H1 (cell line): Measurements from ENCODE around the gene CRYBB1. TPM values are rescaled to one million over a fixed set of nuclear protein-coding genes. Genes with fewer than 3 reads are reported as not detected.

Experiments used
- CTCF ChIA-PET: fragments of 300-600 bp; sonication (Branson Sonifier 250); formaldehyde crosslinking; loops from one replicate; lab custom pipeline; 2021; ENCODE audit not compliant: partially characterized antibody; lab: Charles Lee
- POLR2A ChIA-PET: fragments of 300-600 bp; sonication (Branson Sonifier 250); formaldehyde crosslinking; loops from one replicate; lab custom pipeline; 2021; ENCODE audit warnings: inconsistent platforms; ENCODE audit not compliant: partially characterized antibody; lab: Charles Lee
- DNase-seq, 2 experiments: peaks; one replicate each; pipeline versions ENCODE4 v3.0.0 to v3.0.0-alpha.2; 2010 to 2022; ENCODE audit warnings: low spot score in 2 of 2, low read depth in 1 of 2, mixed read lengths in 1 of 2
- FAIRE-seq: peaks from 2 replicates; lab custom pipeline; 2011; peaks lifted over from hg19 to GRCh38; lab: Jason Lieb, UNC
- H2AFZ ChIP-seq: 2 replicates; pipeline ENCODE4 v1.8.1; 2012; ENCODE audit warnings: low read length, inconsistent platforms
- H2AK5ac ChIP-seq: 2 replicates; pipeline ENCODE4 v1.6.1; 2013; ENCODE audit warnings: low read depth, low read length
- H2BK120ac ChIP-seq: replicated peaks from 2 replicates; pipeline ENCODE3; 2013; ENCODE audit warnings: low read depth, low read length, inconsistent platforms
- H2BK12ac ChIP-seq: 2 replicates; pipeline ENCODE4 v1.6.1; 2013; ENCODE audit warnings: low read depth, low read length
- H2BK15ac ChIP-seq: 2 replicates; pipeline ENCODE4 v1.6.1; 2013; ENCODE audit warnings: low read length
- H2BK20ac ChIP-seq: 2 replicates; pipeline ENCODE4 v1.6.1; 2013; ENCODE audit warnings: low read length
- H2BK5ac ChIP-seq: 2 replicates; pipeline ENCODE4 v1.6.1; 2013; ENCODE audit warnings: low read depth, low read length
- H3K14ac ChIP-seq: 2 replicates; pipeline ENCODE4 v1.6.1; 2013; ENCODE audit warnings: inconsistent platforms; ENCODE audit not compliant: insufficient read length
- H3K18ac ChIP-seq: 2 replicates; pipeline ENCODE4 v1.6.1; 2013; ENCODE audit warnings: low read length; ENCODE audit errors: extremely low read depth
- H3K23ac ChIP-seq: 2 replicates; pipeline ENCODE4 v1.6.1; 2013; ENCODE audit warnings: inconsistent platforms; ENCODE audit not compliant: insufficient read length
- H3K23me2 ChIP-seq: 2 replicates; pipeline ENCODE4 v1.6.1; 2013; ENCODE audit warnings: low read depth, low read length
- H3K27ac ChIP-seq: 2 replicates; pipeline ENCODE4 v1.6.1; 2011; ENCODE audit warnings: low read depth, low read length, inconsistent platforms
- H3K27me3 ChIP-seq, 4 experiments: replicated peaks in 1 of 4; 1 replicate in 1 of 4; 2 replicates in 3 of 4; pipeline versions ENCODE4 v1.6.1 to v1.8.1; 2011 to 2013; ENCODE audit warnings: low read length in 3 of 4, mild to moderate bottlenecking in 3 of 4, inconsistent platforms in 2 of 4, mixed read lengths in 2 of 4, moderate library complexity in 1 of 4; ENCODE audit not compliant: control insufficient read depth in 3 of 4, insufficient read depth in 3 of 4; ENCODE audit errors: extremely low read depth in 1 of 4
- H3K36me3 ChIP-seq, 4 experiments: 2 replicates each; pipeline versions ENCODE4 v1.6.1 to v1.8.1; 2011 to 2013; ENCODE audit warnings: mild to moderate bottlenecking in 4 of 4, low read length in 3 of 4, moderate library complexity in 2 of 4, control low read depth in 1 of 4, inconsistent platforms in 1 of 4; ENCODE audit not compliant: insufficient read depth in 4 of 4, control insufficient read depth in 2 of 4
- H3K4ac ChIP-seq: replicated peaks from 2 replicates; pipeline ENCODE3; 2013; ENCODE audit warnings: low read length, low read depth, mixed read lengths, inconsistent platforms; ENCODE audit not compliant: insufficient read length
- H3K4me1 ChIP-seq, 4 experiments: replicated peaks in 1 of 4; 1 replicate in 1 of 4; 2 replicates in 3 of 4; pipeline versions ENCODE4 v1.6.1 to v1.8.1; 2011 to 2013; ENCODE audit warnings: low read length in 3 of 4, inconsistent platforms in 2 of 4, mixed read lengths in 1 of 4; ENCODE audit not compliant: insufficient read depth in 4 of 4, control insufficient read depth in 3 of 4
- H3K4me2 ChIP-seq, 2 experiments: 2 replicates each; pipeline versions ENCODE4 v1.6.1 to v1.8.1; 2011 to 2013; ENCODE audit warnings: low read depth in 2 of 2, low read length in 2 of 2, control low read depth in 1 of 2, inconsistent platforms in 1 of 2, mild to moderate bottlenecking in 1 of 2; ENCODE audit not compliant: insufficient read depth in 1 of 2
- H3K4me3 ChIP-seq, 4 experiments: fragments of 200-600, 300-600 bp in 1 of 4; sonication (generic), shearing (Covaris generic), sonication (Bioruptor Twin) in 1 of 4; 2 replicates each; pipeline versions ENCODE4 v1.5.1 to v1.8.1; 2011 to 2016; ENCODE audit warnings: low read length in 4 of 4, low read depth in 3 of 4, control low read depth in 2 of 4, inconsistent platforms in 2 of 4, mild to moderate bottlenecking in 2 of 4, mixed read lengths in 1 of 4, moderate library complexity in 1 of 4; ENCODE audit not compliant: insufficient read depth in 2 of 4; ENCODE audit errors: extremely low read depth in 1 of 4
- H3K56ac ChIP-seq: replicated peaks from 2 replicates; pipeline ENCODE3; 2013; ENCODE audit warnings: low read depth, mild to moderate bottlenecking, mixed read lengths, low read length, inconsistent platforms; ENCODE audit not compliant: insufficient read length
- H3K79me1 ChIP-seq: 2 replicates; pipeline ENCODE4 v1.6.1; 2013; ENCODE audit warnings: low read depth, low read length, control low read depth
- H3K79me2 ChIP-seq, 2 experiments: 2 replicates each; pipeline versions ENCODE4 v1.6.1 to v1.8.1; 2012 to 2013; ENCODE audit warnings: low read length in 2 of 2, mild to moderate bottlenecking in 2 of 2, inconsistent platforms in 1 of 2; ENCODE audit not compliant: insufficient read depth in 2 of 2, control insufficient read depth in 1 of 2
- H3K9ac ChIP-seq, 4 experiments: replicated peaks in 1 of 4; 1 replicate in 1 of 4; 2 replicates in 3 of 4; pipeline versions ENCODE4 v1.6.1 to v1.8.1; 2011 to 2013; ENCODE audit warnings: low read depth in 3 of 4, low read length in 3 of 4, control low read depth in 2 of 4, mild to moderate bottlenecking in 2 of 4, moderate library complexity in 2 of 4, inconsistent platforms in 1 of 4; ENCODE audit errors: extremely low read depth in 1 of 4
- H3K9me3 ChIP-seq, 2 experiments: 2 replicates each; pipeline versions ENCODE4 v1.6.1 to v1.8.1; 2012 to 2013; ENCODE audit warnings: mild to moderate bottlenecking in 2 of 2, moderate library complexity in 2 of 2, control low read depth in 1 of 2, inconsistent platforms in 1 of 2, low read depth in 1 of 2, low read length in 1 of 2, mixed read lengths in 1 of 2; ENCODE audit not compliant: insufficient read depth in 2 of 2
- H4K20me1 ChIP-seq, 2 experiments: replicated peaks in 1 of 2; 2 replicates each; pipeline versions ENCODE3 to v1.8.1; 2011 to 2013; ENCODE audit warnings: inconsistent platforms in 2 of 2, low read length in 2 of 2, mild to moderate bottlenecking in 1 of 2; ENCODE audit not compliant: insufficient read depth in 2 of 2, control insufficient read depth in 1 of 2
- H4K5ac ChIP-seq: 2 replicates; pipeline ENCODE4 v1.6.1; 2013; ENCODE audit warnings: low read length, low read depth, mixed read lengths, inconsistent platforms; ENCODE audit not compliant: insufficient read length
- H4K8ac ChIP-seq: 2 replicates; pipeline ENCODE4 v1.8.0; 2013; ENCODE audit warnings: mild to moderate bottlenecking, moderate library complexity, low read length, inconsistent platforms; ENCODE audit not compliant: insufficient read depth; ENCODE audit errors: extremely low read depth
- H4K91ac ChIP-seq: replicated peaks from 2 replicates; pipeline ENCODE3; 2013; ENCODE audit warnings: low read length, mixed read lengths, inconsistent platforms; ENCODE audit not compliant: insufficient read length
- ATF3 ChIP-seq: IDR thresholded peaks from 2 replicates; pipeline ENCODE4 v1.6.1; 2011; ENCODE audit warnings: low read depth, mild to moderate bottlenecking, low read length; ENCODE audit not compliant: insufficient read depth
- BACH1 ChIP-seq: IDR thresholded peaks from 2 replicates; pipeline ENCODE4 v1.6.1; 2012; ENCODE audit warnings: low read length, improper control_type of control experiment
- CBX5 ChIP-seq: fragments of 300-800, 300-1000 bp; sonication (generic); IDR thresholded peaks from 2 replicates; pipeline ENCODE4 v1.7.1; 2016; ENCODE audit warnings: antibody characterized with exemption, low read length, low read depth
- GTF2F1 ChIP-seq: IDR thresholded peaks from 2 replicates; pipeline ENCODE4 v1.6.1; 2012; ENCODE audit warnings: low read depth, low read length, improper control_type of control experiment, borderline replicate concordance
- MAFK ChIP-seq: IDR thresholded peaks from 2 replicates; pipeline ENCODE4 v1.6.1; 2012; ENCODE audit warnings: low read depth, mild to moderate bottlenecking, improper control_type of control experiment, low read length
- NRF1 ChIP-seq: IDR thresholded peaks from 2 replicates; pipeline ENCODE4 v1.6.1; 2011; ENCODE audit warnings: mild to moderate bottlenecking, low read depth, low read length, improper control_type of control experiment
- RAD21 ChIP-seq, 2 experiments: IDR thresholded peaks in 1 of 2; conservative IDR thresholded peaks in 1 of 2; 2 replicates each; pipeline ENCODE4 v1.6.1; 2011; ENCODE audit warnings: low read depth in 2 of 2, low read length in 2 of 2, improper control_type of control experiment in 1 of 2, inconsistent platforms in 1 of 2, mild to moderate bottlenecking in 1 of 2, moderate library complexity in 1 of 2
- RNF2 ChIP-seq: fragments of 200-900, 300-1000 bp; sonication (generic); IDR thresholded peaks from 2 replicates; pipeline ENCODE4 v1.7.1; 2016; ENCODE audit warnings: borderline replicate concordance, low read depth, mild to moderate bottlenecking, antibody characterized with exemption, low read length; ENCODE audit not compliant: poor library complexity, severe bottlenecking; ENCODE audit errors: missing control alignments
- SIN3A ChIP-seq, 2 experiments: IDR thresholded peaks in 1 of 2; conservative IDR thresholded peaks in 1 of 2; 2 replicates each; pipeline ENCODE4 v1.6.1; 2011 to 2012; ENCODE audit warnings: low read length in 2 of 2, improper control_type of control experiment in 1 of 2, low read depth in 1 of 2, mild to moderate bottlenecking in 1 of 2
- TAF1 ChIP-seq: IDR thresholded peaks from 2 replicates; pipeline ENCODE4 v1.6.1; 2011; ENCODE audit warnings: mild to moderate bottlenecking, low read depth, low read length
- TAF7 ChIP-seq: optimal IDR thresholded peaks from 2 replicates; pipeline ENCODE3; 2011; ENCODE audit warnings: low read depth, mild to moderate bottlenecking, inconsistent platforms, low read length, moderate library complexity, borderline replicate concordance
- TCF12 ChIP-seq: IDR thresholded peaks from 2 replicates; pipeline ENCODE4 v1.6.1; 2011; ENCODE audit warnings: low read depth, mild to moderate bottlenecking, low read length
- WGBS, 2 experiments: shearing (Covaris generic) in 1 of 2; methylation state at CpG; one replicate each; pipeline versions ENCODE4 v1.1.6 to v1.1.7; 2013 to 2015; ENCODE audit warnings: low lambda C conversion rate in 2 of 2, mixed read lengths in 2 of 2, inconsistent platforms in 1 of 2, low coverage in 1 of 2, missing lambda C conversion rate in 1 of 2; ENCODE audit not compliant: insufficient replicate concordance in 2 of 2, insufficient coverage in 1 of 2, insufficient read length in 1 of 2; ENCODE audit errors: extremely low coverage in 1 of 2, missing lambda C conversion rate in 1 of 2; 5-methylcytosine and 5-hydroxymethylcytosine counted together
- polyA plus RNA-seq, 7 experiments: library from polyadenylated mRNA; depleted of rRNA in 3 of 7; stranded (reverse) in 5 of 7; unstranded in 2 of 7; fragments of >200 nt in 5 of 7; fragments of 200-250 nt in 2 of 7; gene quantifications; 1 replicate in 5 of 7; 2 replicates in 1 of 7; 4 replicates in 1 of 7; pipeline versions ENCODE4 v1.2.1 to v1.2.3, GENCODE V29; 2011 to 2013; ENCODE audit warnings: missing spikeins in 2 of 7, mixed read lengths in 2 of 7
- total RNA-seq: library from RNA; stranded (reverse); fragmentation: NEBNext Ultra II Directional; extraction: Animal tissue kit (Norgen Biotek cat#: 25700); gene quantifications from 2 replicates; pipeline ENCODE4 v1.2.1, GENCODE V29; 2021

The CRYBB1 gene
- total and polyA plus RNA-seq, 2 of the 8 experiments (the other 6 are each of a cell fraction or from before 2014, with no cell fraction given), result 1.7 to 6.0 TPM

DNA sequence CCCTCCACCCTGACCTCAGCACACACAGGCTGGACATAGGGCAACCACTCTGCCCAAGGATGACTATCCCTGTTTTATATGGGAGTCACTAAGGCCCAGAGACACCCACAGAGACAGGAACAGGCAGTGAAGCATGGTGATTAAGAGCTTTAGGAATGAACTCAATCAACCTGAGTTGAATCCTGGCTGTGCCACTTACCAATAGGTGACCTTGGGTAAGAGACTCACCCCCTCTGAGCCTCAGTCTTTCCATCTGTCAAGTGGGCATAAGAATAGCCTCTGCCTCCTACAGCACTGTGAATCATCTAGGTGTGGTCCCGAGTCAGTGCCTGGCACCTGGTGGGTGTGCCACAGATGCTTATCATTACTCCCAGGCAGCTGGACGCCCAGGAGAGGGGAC, 6.8 kb downstream of the CRYBB1 start:
- FAIRE-seq, result no peak
- Histone ChIP-seq H2BK20ac (peak overlapping the region; percentile 66), H3K18ac (no peak overlapping the region), H4K8ac (no peak overlapping the region), H3K27me3 (peaks cover 5 to 31% (median 25%) of the 10 kb centered on the region in 4 experiments), H3K27ac (no peak overlapping the region), H3K4me2 (no peak overlapping the region), H4K91ac (no peak overlapping the region), H4K5ac (no peak overlapping the region), H3K79me1 (no peaks in the 10 kb centered on the region; the same call in 1 of the 2 replicates), H3K9ac (no peak overlapping the region), H3K4ac (no peak overlapping the region), H2BK120ac (no peak overlapping the region), H2BK15ac (no peak overlapping the region), H3K9me3 (no peaks in the 10 kb centered on the region), H3K56ac (no peak overlapping the region), H2AFZ (no peak overlapping the region), H3K14ac (no peak overlapping the region), H3K23me2 (peaks cover 5% of the 10 kb centered on the region; the same call in 1 of the 2 replicates), H4K20me1 (no peaks in the 10 kb centered on the region), H2BK12ac (peak overlapping the region; percentile 77; the same call in 1 of the 2 replicates), H3K23ac (no peak overlapping the region), H3K4me3 (no peak overlapping the region), H3K79me2 (no peaks in the 10 kb centered on the region), H3K4me1 (peaks cover 11 to 25% (median 19%) of the 10 kb centered on the region in 4 experiments), H2AK5ac (no peak overlapping the region), H3K36me3 (no peaks in the 10 kb centered on the region), H2BK5ac (peak overlapping the region; percentile 40; the same call in 1 of the 2 replicates)
- CTCF ChIA-PET, result interaction anchor here (0.9 kb wide), 1 partner anchor 217 kb away, joined by 3 read pairs; no protein-coding TSS in a partner anchor
- WGBS, 2 experiments, result 88% methylated on average over 2 of the region's 2 CpGs; no CpG with 5 or more reads in 1 of the 2 experiments
- no peak for DNase-seq
- POLR2A ChIA-PET, result interaction anchor here (1.1 kb wide), 1 partner anchor 47 kb away, joined by 3 read pairs; no protein-coding TSS in a partner anchor
- TF ChIP-seq GTF2F1 (no peak), TAF1 (no peak), MAFK (no peak), RNF2 (no peak), TCF12 (no peak), ATF3 (no peak), BACH1 (no peak), SIN3A (conservative IDR thresholded peaks at IDR 0.05 in 1 of 2, IDR thresholded peaks at IDR 0.05 in 1 of 2; ENCODE audit: low read depth in 1 of 2, low read length in 2 of 2) (no peak), NRF1 (no peak), TAF7 (no peak), RAD21 (IDR thresholded peaks at IDR 0.05 in 1 of 2, conservative IDR thresholded peaks at IDR 0.05 in 1 of 2; ENCODE audit: low read depth in 2 of 2, low read length in 2 of 2) (no peak), CBX5 (no peak)
